SK-N-SH (cell line): ENCODE results near the gene RBMS3. TPM values are rescaled to one million over a fixed set of nuclear protein-coding genes. Genes with fewer than 3 reads are reported as not detected.
"Not testable (repeated sequence)": the region's sequence is repeated elsewhere in the genome, so short reads cannot be mapped to it uniquely, and the experiment has no call there.

Experiments
- CTCF ChIA-PET: fragments of 300-600, 350-600 bp; formaldehyde crosslinking; extraction: SDS; loops from one replicate; lab custom pipeline; 2021; lab: Yijun Ruan, JAX
- POLR2A ChIA-PET: fragments of 350-600 bp; sonication (Branson Sonifier 250); formaldehyde crosslinking; extraction: SDS; loops from one replicate; lab custom pipeline; 2020; ENCODE audit warnings: antibody characterized with exemption, inconsistent platforms; lab: Yijun Ruan, JAX
- DNase-seq: peaks from one replicate; pipeline ENCODE4 v3.0.0; 2012
- H2AFZ ChIP-seq: fragments of 200-600 bp; sonication (generic); 2 replicates; pipeline ENCODE4 v1.8.1; 2016; ENCODE audit warnings: antibody characterized with exemption, mild to moderate bottlenecking, low read depth
- H3F3A ChIP-seq: fragments of 200-600 bp; sonication (generic); replicated peaks from 2 replicates; pipeline ENCODE3; 2016; ENCODE audit warnings: antibody characterized with exemption, mild to moderate bottlenecking; ENCODE audit not compliant: insufficient read depth
- H3K27ac ChIP-seq, 2 experiments: fragments of 200-500 bp in 1 of 2; fragments of 200-600 bp in 1 of 2; sonication (Bioruptor generic) in 1 of 2; sonication (generic), shearing (Covaris generic) in 1 of 2; 2 replicates each; pipeline versions ENCODE4 v1.5.1 to v1.6.1; 2014 to 2016; ENCODE audit warnings: low read depth in 2 of 2, inconsistent platforms in 1 of 2, low read length in 1 of 2, mild to moderate bottlenecking in 1 of 2, mixed read lengths in 1 of 2
- H3K27me3 ChIP-seq: fragments of 200-600 bp; sonication (generic), shearing (Covaris generic); 2 replicates; pipeline ENCODE4 v1.6.1; 2016; ENCODE audit warnings: mixed run types; ENCODE audit not compliant: insufficient read depth
- H3K36me3 ChIP-seq, 2 experiments: fragments of 200-500 bp in 1 of 2; fragments of 200-600 bp in 1 of 2; sonication (Bioruptor generic) in 1 of 2; sonication (generic) in 1 of 2; replicated peaks in 1 of 2; 2 replicates each; pipeline versions ENCODE3 to v1.5.1; 2014 to 2016; ENCODE audit warnings: low read length in 1 of 2, mild to moderate bottlenecking in 1 of 2; ENCODE audit not compliant: insufficient read depth in 2 of 2, control insufficient read depth in 1 of 2
- H3K4me1 ChIP-seq, 2 experiments: fragments of 200-500 bp in 1 of 2; fragments of 200-600 bp in 1 of 2; sonication (Bioruptor generic) in 1 of 2; sonication (generic), shearing (Covaris generic) in 1 of 2; 2 replicates each; pipeline versions ENCODE4 v1.5.1 to v1.6.1; 2014 to 2016; ENCODE audit warnings: low read depth in 1 of 2, low read length in 1 of 2, mixed run types in 1 of 2; ENCODE audit not compliant: insufficient read depth in 2 of 2, control insufficient read depth in 1 of 2
- H3K4me2 ChIP-seq: fragments of 200-600 bp; sonication (generic), shearing (Covaris generic); 2 replicates; pipeline ENCODE4 v1.6.1; 2017; ENCODE audit warnings: mixed run types
- H3K4me3 ChIP-seq, 2 experiments: fragments of 200-500 bp in 1 of 2; fragments of 200-600 bp in 1 of 2; sonication (Bioruptor generic) in 1 of 2; sonication (generic), shearing (Covaris generic) in 1 of 2; 2 replicates each; pipeline versions ENCODE4 v1.5.1 to v1.8.1; 2014 to 2016; ENCODE audit warnings: low read depth in 2 of 2, inconsistent platforms in 1 of 2, low read length in 1 of 2, mild to moderate bottlenecking in 1 of 2, mixed read lengths in 1 of 2, moderate library complexity in 1 of 2
- H3K79me2 ChIP-seq: fragments of 200-600 bp; sonication (generic); 2 replicates; pipeline ENCODE4 v1.8.1; 2017; ENCODE audit warnings: mild to moderate bottlenecking; ENCODE audit not compliant: insufficient read depth
- H3K9ac ChIP-seq: fragments of 200-600 bp; sonication (generic); 2 replicates; pipeline ENCODE4 v1.6.1; 2017; ENCODE audit warnings: mixed run types
- H3K9me2 ChIP-seq: fragments of 200-600 bp; sonication (generic); 2 replicates; pipeline ENCODE4 v1.6.1; 2017; ENCODE audit warnings: mixed run types
- H3K9me3 ChIP-seq: fragments of 200-600 bp; sonication (generic); 2 replicates; pipeline ENCODE4 v1.6.1; 2017; ENCODE audit warnings: mixed run types, mild to moderate bottlenecking, moderate library complexity
- H4K20me1 ChIP-seq: fragments of 200-600 bp; sonication (generic); 2 replicates; pipeline ENCODE4 v1.6.1; 2017; ENCODE audit warnings: mild to moderate bottlenecking, mixed run types; ENCODE audit not compliant: insufficient read depth
- FOXM1 ChIP-seq: IDR thresholded peaks from 2 replicates; pipeline ENCODE4 v1.4.0; 2012; ENCODE audit warnings: low read depth, mild to moderate bottlenecking
- GATA2 ChIP-seq: sonication (generic); formaldehyde crosslinking; IDR thresholded peaks from 2 replicates; pipeline ENCODE4 v1.5.0; 2020; ENCODE audit warnings: mild to moderate bottlenecking, missing genetic modification reagents
- NFIC ChIP-seq: IDR thresholded peaks from 2 replicates; pipeline ENCODE4 v1.4.0; 2012; ENCODE audit warnings: borderline replicate concordance
- POLR2AphosphoS5 ChIP-seq: IDR thresholded peaks from 2 replicates; pipeline ENCODE4 v1.6.1; 2012; ENCODE audit warnings: low read depth, low read length
- REST ChIP-seq: IDR thresholded peaks from 2 replicates; pipeline ENCODE4 v1.6.1; 2012; ENCODE audit warnings: mild to moderate bottlenecking, low read depth, low read length, moderate library complexity
- RXRA ChIP-seq: IDR thresholded peaks from 2 replicates; pipeline ENCODE4 v1.4.0; 2012; ENCODE audit warnings: low read depth, mild to moderate bottlenecking, borderline replicate concordance
- SIN3A ChIP-seq: IDR thresholded peaks from 2 replicates; pipeline ENCODE4 v1.6.1; 2012; ENCODE audit warnings: low read depth, mild to moderate bottlenecking, low read length, moderate library complexity, borderline replicate concordance
- TEAD4 ChIP-seq: IDR thresholded peaks from 2 replicates; pipeline ENCODE4 v1.4.0; 2012; ENCODE audit warnings: mild to moderate bottlenecking, borderline replicate concordance; ENCODE audit not compliant: insufficient read depth
- USF1 ChIP-seq: IDR thresholded peaks from 2 replicates; pipeline ENCODE4 v1.4.0; 2012; ENCODE audit warnings: low read depth, borderline replicate concordance
- USF2 ChIP-seq: fragments of 150-350 bp; IDR thresholded peaks from 2 replicates; pipeline ENCODE4 v1.6.1; 2017; ENCODE audit warnings: antibody characterized with exemption, low read length, low read depth, borderline replicate concordance
- WGBS: methylation state at CpG from one replicate; pipeline ENCODE4 v1.1.6; 2017; ENCODE audit warnings: low lambda C conversion rate; 5-methylcytosine and 5-hydroxymethylcytosine counted together
- polyA plus RNA-seq, 3 experiments: library from polyadenylated mRNA; depleted of rRNA; stranded (reverse); fragments of >200 nt; gene quantifications; 2 replicates each; pipeline ENCODE4 v1.2.3, GENCODE V29; 2012

RBMS3 gene
- polyA plus RNA-seq, 1 of the 3 experiments (the other 2 are of a cell fraction), result 8.2 TPM

- no peak overlapping the region for H2AFZ ChIP-seq
- no peak overlapping the region for H3K4me3 ChIP-seq
- H4K20me1 ChIP-seq, result no peaks in the 10 kb centered on the region
- no peak overlapping the region for H3K4me2 ChIP-seq
- H3K27me3 ChIP-seq, result no peaks in the 10 kb centered on the region
- CTCF ChIA-PET, result interaction anchor here (1.1 to 1.4 kb wide), 2 partner anchors 27 to 645 kb away, joined by 3 to 6 read pairs; no protein-coding TSS in a partner anchor
- no peaks in the 10 kb centered on the region for H3K9me3 ChIP-seq
- no peaks in the 10 kb centered on the region for H3K79me2 ChIP-seq
- no peaks in the 10 kb centered on the region for H3K36me3 ChIP-seq
- no peak for DNase-seq
- no peak for TF ChIP-seq POLR2AphosphoS5
- no peaks in the 10 kb centered on the region for H3K9me2 ChIP-seq
- H3K9ac ChIP-seq, result no peak overlapping the region
- no peak overlapping the region for H3K27ac ChIP-seq
- no peaks in the 10 kb centered on the region for H3F3A ChIP-seq
- POLR2A ChIA-PET, result no interaction called here
- WGBS, result 90% methylated on average over 3 of the region's 3 CpGs
- peaks cover under 1 to 10% of the 10 kb centered on the region in 2 experiments; a peak in 1 of 4 replicates for H3K4me1 ChIP-seq
These were observed 767.6 kb downstream of the RBMS3 start for GRCh38 chr3:30048431-30048830.

- H3K4me2 ChIP-seq, H3K4me3 ChIP-seq, H3K36me3 ChIP-seq, H3K27me3 ChIP-seq, H3K9me3 ChIP-seq, H3K27ac ChIP-seq, H3K79me2 ChIP-seq, H3K9me2 ChIP-seq, H2AFZ ChIP-seq, H3K9ac ChIP-seq, DNase-seq, POLR2A ChIA-PET, H4K20me1 ChIP-seq, H3K4me1 ChIP-seq, H3F3A ChIP-seq: not testable (repeated sequence)
- CTCF ChIA-PET, result interaction anchor here (1.3 to 1.8 kb wide), 4 partner anchors 8 to 644 kb away, joined by 3 to 6 read pairs (median 4); no protein-coding TSS in a partner anchor
- WGBS, result 83% methylated on average over 6 of the region's 9 CpGs
These were observed 769.2 kb downstream of the RBMS3 start for GRCh38 chr3:30050116-30050515.

GRCh38 chr3:30059240-30059639, 778.4 kb downstream of the RBMS3 start:
- H3K9me3 ChIP-seq, result no peaks in the 10 kb centered on the region; the same call in 1 of the 2 replicates
- no peak for TF ChIP-seq FOXM1
- TF ChIP-seq TEAD4, result no peak
- no peak for TF ChIP-seq USF1
- no peak for TF ChIP-seq REST
- TF ChIP-seq SIN3A, result no peak
- no peak for TF ChIP-seq RXRA
- TF ChIP-seq POLR2AphosphoS5, result no peak
- no peak for TF ChIP-seq GATA2 (CRISPR knock-in tag)
- no peak for TF ChIP-seq USF2
- TF ChIP-seq NFIC, result no peak
- POLR2A ChIA-PET, result no interaction called here
- H3K9me2 ChIP-seq, result no peaks in the 10 kb centered on the region
- no peak overlapping the region for H3K4me3 ChIP-seq
- H3K9ac ChIP-seq, result no peak overlapping the region
- H3F3A ChIP-seq, result no peaks in the 10 kb centered on the region
- no peaks in the 10 kb centered on the region for H3K36me3 ChIP-seq
- H3K27ac ChIP-seq, result no peak overlapping the region
- H3K4me1 ChIP-seq, result peaks cover 0 to 4% of the 10 kb centered on the region in 2 experiments; a peak in 1 of 4 replicates
- H3K79me2 ChIP-seq, result no peaks in the 10 kb centered on the region
- H3K4me2 ChIP-seq, result no peak overlapping the region
- no peak overlapping the region for H2AFZ ChIP-seq
- H4K20me1 ChIP-seq, result no peaks in the 10 kb centered on the region
- CTCF ChIA-PET, result interaction anchor here (0.9 kb wide), 1 partner anchor 140 kb away, joined by 3 read pairs; no protein-coding TSS in a partner anchor
- no peak for DNase-seq
- no peaks in the 10 kb centered on the region for H3K27me3 ChIP-seq
